HEK293T (cell line): ENCODE data around the gene EOGT.

Experiments used
- ARNT ChIP-seq: fragments of 450-650 bp; IDR thresholded peaks from 2 replicates; pipeline ENCODE4 v1.6.1; 2017; ENCODE audit warnings: mild to moderate bottlenecking
- FOXM1 ChIP-seq: fragments of 450-650 bp; IDR thresholded peaks from 2 replicates; pipeline ENCODE4 v1.6.1; 2017; ENCODE audit warnings: mild to moderate bottlenecking, borderline replicate concordance
- NFRKB ChIP-seq: fragments of 450-650 bp; IDR thresholded peaks from 2 replicates; pipeline ENCODE4 v1.6.1; 2016; ENCODE audit warnings: mild to moderate bottlenecking, moderate library complexity
- SP1 ChIP-seq: fragments of 450-650 bp; IDR thresholded peaks from 2 replicates; pipeline ENCODE4 v1.6.1; 2017
- TARDBP ChIP-seq: fragments of 450-650 bp; IDR thresholded peaks from 2 replicates; pipeline ENCODE4 v1.6.1; 2016
- ZNF384 ChIP-seq: fragments of 450-650 bp; IDR thresholded peaks from 2 replicates; pipeline ENCODE4 v1.6.1; 2016

- TF ChIP-seq SP1 (no peak), FOXM1 (no peak), ZNF384 (no peak), TARDBP (no peak), NFRKB (no peak), ARNT (no peak)
Measured at GRCh38 chr3:69032142-69032541, 18.7 kb upstream of the EOGT start.
